Measurements from ENCODE around the gene PTPRG. TPM values are rescaled to one million over a fixed set of nuclear protein-coding genes. Genes with fewer than 3 reads are reported as not detected.
"Not testable (repeated sequence)": the region's sequence is repeated elsewhere in the genome, so short reads cannot be mapped to it uniquely, and the experiment has no call there.

PTPRG gene
- total RNA-seq, 4 donors from 2014 or later: 33.5 to 56.6 (median 46.9) TPM

DNA sequence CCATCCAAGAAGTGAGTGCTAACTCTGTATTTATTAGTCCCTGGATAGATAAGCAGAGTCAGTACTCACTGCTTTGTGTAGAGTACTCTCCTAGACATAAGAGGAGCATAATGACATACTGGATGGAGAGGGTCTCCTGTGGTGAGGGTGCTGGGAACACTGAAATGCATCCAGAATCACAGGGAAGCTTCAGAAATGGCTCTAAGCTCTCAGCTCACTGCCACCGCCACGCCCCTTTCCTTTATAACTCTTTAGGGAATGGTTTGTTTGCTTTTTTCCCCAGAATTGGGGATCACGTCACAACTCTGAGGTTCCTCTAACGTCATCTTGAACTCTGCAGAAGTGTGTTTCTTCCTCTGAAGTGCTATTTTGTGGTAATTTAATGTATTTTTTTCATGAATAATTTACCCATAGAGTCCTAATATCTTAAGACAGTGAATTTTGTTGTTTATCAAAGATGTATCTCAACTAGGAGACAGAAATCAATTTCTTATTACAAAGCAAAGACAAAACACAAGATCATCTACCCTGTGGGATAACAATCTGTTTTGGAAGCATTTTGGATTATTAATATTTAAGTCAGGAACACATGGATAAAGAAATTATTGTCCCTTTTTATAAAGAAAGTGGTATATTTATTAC lies 154.6 kb downstream of the PTPRG start:
- H3K9me3 ChIP-seq: no peaks in the 10 kb centered on the region
- no peaks in the 10 kb centered on the region for H3K27me3 ChIP-seq
- no peak overlapping the region for H3K4me3 ChIP-seq
- no peak for DNase-seq
- no peaks in the 10 kb centered on the region for H3K4me1 ChIP-seq
- no peak overlapping the region for H3K27ac ChIP-seq
- H3K36me3 ChIP-seq: no peaks in the 10 kb centered on the region
- TF ChIP-seq POLR2A (IDR thresholded peaks at IDR 0.05): no peak
- TF ChIP-seq, protein P1, sequence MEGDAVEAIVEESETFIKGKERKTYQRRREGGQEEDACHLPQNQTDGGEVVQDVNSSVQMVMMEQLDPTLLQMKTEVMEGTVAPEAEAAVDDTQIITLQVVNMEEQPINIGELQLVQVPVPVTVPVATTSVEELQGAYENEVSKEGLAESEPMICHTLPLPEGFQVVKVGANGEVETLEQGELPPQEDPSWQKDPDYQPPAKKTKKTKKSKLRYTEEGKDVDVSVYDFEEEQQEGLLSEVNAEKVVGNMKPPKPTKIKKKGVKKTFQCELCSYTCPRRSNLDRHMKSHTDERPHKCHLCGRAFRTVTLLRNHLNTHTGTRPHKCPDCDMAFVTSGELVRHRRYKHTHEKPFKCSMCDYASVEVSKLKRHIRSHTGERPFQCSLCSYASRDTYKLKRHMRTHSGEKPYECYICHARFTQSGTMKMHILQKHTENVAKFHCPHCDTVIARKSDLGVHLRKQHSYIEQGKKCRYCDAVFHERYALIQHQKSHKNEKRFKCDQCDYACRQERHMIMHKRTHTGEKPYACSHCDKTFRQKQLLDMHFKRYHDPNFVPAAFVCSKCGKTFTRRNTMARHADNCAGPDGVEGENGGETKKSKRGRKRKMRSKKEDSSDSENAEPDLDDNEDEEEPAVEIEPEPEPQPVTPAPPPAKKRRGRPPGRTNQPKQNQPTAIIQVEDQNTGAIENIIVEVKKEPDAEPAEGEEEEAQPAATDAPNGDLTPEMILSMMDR (IDR thresholded peaks at IDR 0.05): no peak

DNA sequence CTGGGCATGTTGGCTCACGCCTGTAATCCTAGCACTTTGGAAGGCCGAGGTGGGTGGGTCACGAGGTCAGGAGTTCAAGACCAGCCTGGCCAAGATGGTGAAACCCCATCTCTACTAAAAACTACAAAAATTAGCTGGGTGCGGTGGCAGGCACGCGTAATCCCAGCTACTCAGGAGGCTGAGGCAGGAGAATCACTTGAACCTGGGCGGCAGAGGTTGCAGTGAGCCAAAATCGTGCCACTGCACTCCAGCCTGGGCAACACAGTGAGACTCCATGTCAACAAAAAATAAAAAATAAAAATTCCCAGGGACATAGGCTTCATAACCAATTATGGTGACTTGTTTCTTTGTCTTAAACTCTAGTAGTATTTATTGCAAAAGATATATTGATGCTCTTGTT lies 155.3 kb downstream of the PTPRG start:
- not testable (repeated sequence) for H3K9me3 ChIP-seq, H3K4me3 ChIP-seq, H3K4me1 ChIP-seq, H3K27ac ChIP-seq, DNase-seq, H3K27me3 ChIP-seq, H3K36me3 ChIP-seq

DNA sequence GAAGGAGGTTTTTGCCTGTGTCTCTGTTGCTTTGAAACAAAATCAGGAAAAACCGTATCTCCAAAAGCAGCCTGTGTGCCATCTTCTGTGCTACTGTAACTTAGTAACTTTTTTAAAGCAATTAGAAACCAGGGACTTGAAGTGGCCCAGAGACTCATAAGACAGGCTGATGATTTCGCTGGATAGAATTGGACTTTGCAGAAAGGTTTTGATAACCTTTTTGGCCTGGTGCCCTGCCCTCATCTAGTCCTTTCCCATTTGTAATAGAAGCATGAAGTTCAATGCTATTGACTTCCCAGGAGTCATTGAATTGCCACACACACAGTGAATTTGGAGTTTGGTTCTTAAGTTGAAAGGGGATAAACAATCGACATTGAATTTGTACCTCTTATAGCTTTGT lies 157.2 kb downstream of the PTPRG start:
- DNase-seq: no peak
- Histone ChIP-seq H3K4me3 (no peak overlapping the region), H3K27me3 (no peaks in the 10 kb centered on the region), H3K36me3 (no peaks in the 10 kb centered on the region), H3K27ac (no peak overlapping the region), H3K4me1 (no peaks in the 10 kb centered on the region), H3K9me3 (no peaks in the 10 kb centered on the region)
- no peak for TF ChIP-seq POLR2A (IDR thresholded peaks at IDR 0.05)
- TF ChIP-seq, protein P1 (IDR thresholded peaks at IDR 0.05): no peak

DNA sequence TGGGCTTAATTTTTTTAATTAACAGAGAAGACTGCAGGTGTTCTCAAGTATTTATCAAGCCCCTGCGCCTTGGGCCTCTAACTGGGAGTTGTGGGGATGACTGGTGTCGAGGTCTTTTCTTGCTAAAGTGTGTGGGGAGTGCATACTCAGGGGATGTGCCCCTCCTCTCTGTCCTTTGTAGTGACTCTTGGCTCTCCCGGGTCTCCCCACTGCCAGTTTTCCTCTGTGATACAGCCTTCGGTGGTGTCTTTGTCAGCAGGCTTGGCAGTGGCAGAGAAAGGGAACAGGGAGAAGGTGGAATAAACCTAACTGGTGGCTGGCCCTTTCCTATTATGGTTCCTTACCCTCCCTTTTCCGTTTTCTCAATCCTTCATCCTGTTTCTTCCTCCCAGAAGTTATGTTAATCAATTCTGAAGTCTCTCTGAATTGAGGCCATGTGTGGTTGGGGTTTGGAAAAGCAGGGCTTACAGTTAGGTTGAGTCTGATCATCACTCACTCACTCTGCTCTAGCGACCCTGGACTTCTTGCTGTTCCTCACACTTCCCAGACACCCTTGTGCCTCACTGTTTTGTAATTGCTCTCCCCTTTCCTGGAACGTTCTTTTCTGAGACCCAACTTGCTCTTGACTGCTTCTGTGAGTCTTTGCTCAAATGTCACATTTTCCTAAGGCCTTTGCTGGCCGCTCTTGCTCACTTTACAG lies 158.1 kb downstream of the PTPRG start:
- no peak for DNase-seq
- Histone ChIP-seq H3K4me3 (no peak overlapping the region), H3K4me1 (no peaks in the 10 kb centered on the region), H3K9me3 (no peaks in the 10 kb centered on the region), H3K27ac (no peak overlapping the region), H3K27me3 (no peaks in the 10 kb centered on the region), H3K36me3 (no peaks in the 10 kb centered on the region)
- no peak for TF ChIP-seq POLR2A (IDR thresholded peaks at IDR 0.05)
- TF ChIP-seq, protein P1 (IDR thresholded peaks at IDR 0.05): no peak

DNA sequence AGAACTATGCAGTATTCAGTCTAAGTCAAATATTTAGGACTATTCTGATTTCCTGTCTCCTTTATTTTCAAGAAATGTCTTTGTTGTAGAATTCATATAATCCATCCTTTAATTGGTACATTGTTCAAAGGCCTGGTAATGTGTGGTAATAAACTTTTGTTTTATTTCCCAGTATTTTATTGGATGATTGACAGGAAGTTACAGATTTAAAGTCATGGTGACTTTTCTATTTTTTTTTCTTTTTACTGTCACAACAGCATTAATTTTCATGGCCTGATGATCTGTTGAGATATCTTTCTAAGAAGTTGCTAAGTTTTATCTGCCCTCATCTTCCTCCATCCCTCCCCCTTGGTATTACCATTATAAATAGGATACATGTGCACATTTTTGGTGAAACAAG lies 161.7 kb downstream of the PTPRG start:
- TF ChIP-seq, protein P1 (IDR thresholded peaks at IDR 0.05): no peak
- no peak for TF ChIP-seq POLR2A (IDR thresholded peaks at IDR 0.05)
- no peaks in the 10 kb centered on the region for H3K27me3 ChIP-seq
- DNase-seq: no peak
- H3K4me3 ChIP-seq: no peak overlapping the region
- H3K9me3 ChIP-seq: no peaks in the 10 kb centered on the region
- H3K4me1 ChIP-seq: peaks cover 0 to 4% (median 0%) of the 10 kb centered on the region in 4 donors
- no peaks in the 10 kb centered on the region for H3K36me3 ChIP-seq
- no peak overlapping the region for H3K27ac ChIP-seq

GRCh38 chr3:61724183-61724582 lies 162.8 kb downstream of the PTPRG start:
- Histone ChIP-seq H3K9me3 (no peaks in the 10 kb centered on the region), H3K27me3 (no peaks in the 10 kb centered on the region), H3K36me3 (no peaks in the 10 kb centered on the region), H3K4me3 (no peak overlapping the region), H3K27ac (no peak overlapping the region), H3K4me1 (peaks cover 0 to 4% (median 0%) of the 10 kb centered on the region in 4 donors)
- TF ChIP-seq, protein P1 (IDR thresholded peaks at IDR 0.05): no peak
- no peak for TF ChIP-seq POLR2A (IDR thresholded peaks at IDR 0.05)
- no peak for DNase-seq
